Calu3 (cell line): ENCODE measurements around the gene QPCTL. TPM values are rescaled to one million over a fixed set of nuclear protein-coding genes. Genes with fewer than 3 reads are reported as not detected.
A peak's percentile ranks its signal among the peaks of the same experiment; 100 is the strongest.

Experiments used
- BruUV-seq: library from RNA; stranded (reverse); fragments of 400-500 nt; replicated peaks from 2 replicates; lab custom pipeline; 2021; lab: Mats Ljungman, UMichigan
- CTCF ChIA-PET: fragments of 300-600 bp; sonication (Branson Sonifier 250); formaldehyde crosslinking; loops from one replicate; lab custom pipeline; 2022; ENCODE audit warnings: antibody characterized with exemption; lab: Charles Lee
- DNase-seq: peaks from one replicate; pipeline ENCODE4 v3.0.0; 2022
- H3K27ac Mint-ChIP-seq: one replicate; pipeline ENCODE4 v1.8.0; 2022; ENCODE audit warnings: mixed read lengths; ENCODE audit not compliant: unreplicated experiment
- H3K27me3 Mint-ChIP-seq: one replicate; pipeline ENCODE4 v1.8.0; 2022; ENCODE audit warnings: mixed read lengths; ENCODE audit not compliant: unreplicated experiment
- H3K36me3 Mint-ChIP-seq: one replicate; pipeline ENCODE4 v1.8.0; 2022; ENCODE audit warnings: mild to moderate bottlenecking, moderate library complexity, mixed read lengths; ENCODE audit not compliant: insufficient read depth, unreplicated experiment
- H3K4me1 Mint-ChIP-seq: one replicate; pipeline ENCODE4 v1.8.0; 2022; ENCODE audit warnings: mild to moderate bottlenecking, low read depth, mixed read lengths; ENCODE audit not compliant: unreplicated experiment
- H3K4me3 Mint-ChIP-seq: one replicate; pipeline ENCODE4 v1.8.0; 2022; ENCODE audit warnings: mild to moderate bottlenecking, low read depth, moderate library complexity, mixed read lengths; ENCODE audit not compliant: unreplicated experiment
- H3K9me3 Mint-ChIP-seq: one replicate; pipeline ENCODE4 v1.8.0; 2022; ENCODE audit warnings: low read depth, mixed read lengths; ENCODE audit not compliant: unreplicated experiment
- intact Hi-C: fragments of 100-400 bp; cut with micrococcal nuclease; formaldehyde crosslinking; loops from one replicate; pipeline ENCODE4 v1.10.0; 2022; ENCODE audit not compliant: unreplicated experiment
- total RNA-seq: library from RNA; stranded (reverse); gene quantifications from 2 replicates; pipeline ENCODE4 v1.2.3, GENCODE V29; 2022
- TF ChIP-seq, protein P1 (sequence below): fragments of 200-600 bp; IDR thresholded peaks from one replicate; pipeline ENCODE4 v1.8.0; 2022; ENCODE audit warnings: antibody characterized with exemption; ENCODE audit not compliant: unreplicated experiment

The QPCTL gene
- total RNA-seq, 1 experiment from 2014 or later, result 20.4 TPM

DNA sequence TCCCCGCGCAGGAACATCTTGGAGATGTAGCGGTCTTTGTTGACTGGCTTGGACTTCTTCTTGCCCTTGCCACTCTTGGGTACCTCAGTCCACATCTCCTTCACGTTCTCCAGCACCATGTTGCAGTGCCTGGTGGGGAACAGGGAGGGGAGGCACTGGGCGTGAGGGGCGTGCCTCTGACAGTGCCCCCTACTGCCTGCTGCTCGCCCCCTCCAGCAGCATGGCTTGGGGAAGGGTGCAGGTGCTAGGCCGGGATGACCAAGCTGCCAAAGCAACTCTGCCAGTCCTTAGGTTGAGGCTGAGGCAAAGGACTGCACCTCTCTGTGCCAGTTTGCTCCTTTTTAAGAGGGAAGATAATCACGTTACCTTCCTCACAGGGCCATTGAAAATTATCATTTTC is 4.9 kb upstream of the QPCTL start:
- no TSS peak for BruUV-seq
- Mint-ChIP-seq H3K4me1 (no peaks in the 10 kb centered on the region), H3K36me3 (peaks cover 78% of the 10 kb centered on the region), H3K4me3 (no peak overlapping the region), H3K27ac (no peak overlapping the region), H3K9me3 (no peaks in the 10 kb centered on the region), H3K27me3 (no peaks in the 10 kb centered on the region)
- no peak for DNase-seq
- intact Hi-C loops, result no loop called here
- CTCF ChIA-PET, result interaction anchor here (0.6 kb wide), 1 partner anchor 8 kb away, joined by 3 read pairs; no protein-coding TSS in a partner anchor
- TF ChIP-seq, protein P1, sequence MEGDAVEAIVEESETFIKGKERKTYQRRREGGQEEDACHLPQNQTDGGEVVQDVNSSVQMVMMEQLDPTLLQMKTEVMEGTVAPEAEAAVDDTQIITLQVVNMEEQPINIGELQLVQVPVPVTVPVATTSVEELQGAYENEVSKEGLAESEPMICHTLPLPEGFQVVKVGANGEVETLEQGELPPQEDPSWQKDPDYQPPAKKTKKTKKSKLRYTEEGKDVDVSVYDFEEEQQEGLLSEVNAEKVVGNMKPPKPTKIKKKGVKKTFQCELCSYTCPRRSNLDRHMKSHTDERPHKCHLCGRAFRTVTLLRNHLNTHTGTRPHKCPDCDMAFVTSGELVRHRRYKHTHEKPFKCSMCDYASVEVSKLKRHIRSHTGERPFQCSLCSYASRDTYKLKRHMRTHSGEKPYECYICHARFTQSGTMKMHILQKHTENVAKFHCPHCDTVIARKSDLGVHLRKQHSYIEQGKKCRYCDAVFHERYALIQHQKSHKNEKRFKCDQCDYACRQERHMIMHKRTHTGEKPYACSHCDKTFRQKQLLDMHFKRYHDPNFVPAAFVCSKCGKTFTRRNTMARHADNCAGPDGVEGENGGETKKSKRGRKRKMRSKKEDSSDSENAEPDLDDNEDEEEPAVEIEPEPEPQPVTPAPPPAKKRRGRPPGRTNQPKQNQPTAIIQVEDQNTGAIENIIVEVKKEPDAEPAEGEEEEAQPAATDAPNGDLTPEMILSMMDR, result no peak

DNA sequence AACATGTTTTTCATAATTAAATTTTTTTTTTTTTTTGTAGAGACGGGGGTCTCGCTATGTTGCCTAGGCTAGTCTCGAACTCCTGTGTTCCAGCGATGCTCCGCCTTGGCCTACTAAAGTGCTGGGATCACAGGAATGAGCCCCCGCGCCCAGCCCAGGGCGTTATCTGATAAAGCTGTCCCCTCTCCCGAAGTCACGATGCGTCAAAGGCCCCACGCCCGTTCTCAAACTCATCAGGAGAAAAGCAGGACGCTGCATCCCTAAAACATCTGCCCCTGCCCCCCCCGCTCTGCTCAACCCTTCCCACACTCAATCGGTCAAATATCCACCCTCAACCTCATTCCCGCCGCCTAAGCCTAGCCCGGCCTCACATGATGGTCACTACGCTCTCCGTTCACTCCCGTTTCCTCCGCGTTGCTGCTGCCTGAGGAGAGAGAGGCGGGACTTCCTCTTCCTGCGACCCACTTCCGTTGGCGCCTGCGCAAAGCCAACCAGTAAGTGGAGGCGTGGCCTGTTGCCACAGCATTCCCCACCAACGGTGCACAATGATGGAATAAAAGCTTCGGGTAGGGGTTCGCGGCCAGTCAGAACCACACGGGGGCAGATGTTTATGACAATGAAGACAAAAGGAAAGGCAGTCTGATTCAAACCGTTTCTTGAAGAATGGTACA is 815 bp upstream of the QPCTL start, which contains the start of gene SNRPD2:
Gene SNRPD2 (minus strand): TSS at position 438 of the 671 bp plus-strand sequence. CDS start 65 bp downstream, at position 373.
- CTCF ChIA-PET, result interaction anchor here (0.6 to 4.1 kb wide), 19 partner anchors 9 to 387 kb away, joined by 3 to 46 read pairs (median 5); partner anchors contain the start of genes FBXO46, IRF2BP1, OPA3 and SIX5
- H3K27me3 Mint-ChIP-seq, result no peaks in the 10 kb centered on the region
- H3K27ac Mint-ChIP-seq, result peak within 1 kb of the TSS; percentile 90
- H3K9me3 Mint-ChIP-seq, result no peaks in the 10 kb centered on the region
- TSS peak; percentile 83 for BruUV-seq
- peak within 1 kb of the TSS; percentile 82 for H3K4me3 Mint-ChIP-seq
- H3K4me1 Mint-ChIP-seq, result no peaks in the 10 kb centered on the region
- DNase-seq, result peak; percentile 96
- intact Hi-C loops, result no loop called here
- TF ChIP-seq, protein P1, result no peak
- H3K36me3 Mint-ChIP-seq, result peaks cover 67% of the 10 kb centered on the region

DNA sequence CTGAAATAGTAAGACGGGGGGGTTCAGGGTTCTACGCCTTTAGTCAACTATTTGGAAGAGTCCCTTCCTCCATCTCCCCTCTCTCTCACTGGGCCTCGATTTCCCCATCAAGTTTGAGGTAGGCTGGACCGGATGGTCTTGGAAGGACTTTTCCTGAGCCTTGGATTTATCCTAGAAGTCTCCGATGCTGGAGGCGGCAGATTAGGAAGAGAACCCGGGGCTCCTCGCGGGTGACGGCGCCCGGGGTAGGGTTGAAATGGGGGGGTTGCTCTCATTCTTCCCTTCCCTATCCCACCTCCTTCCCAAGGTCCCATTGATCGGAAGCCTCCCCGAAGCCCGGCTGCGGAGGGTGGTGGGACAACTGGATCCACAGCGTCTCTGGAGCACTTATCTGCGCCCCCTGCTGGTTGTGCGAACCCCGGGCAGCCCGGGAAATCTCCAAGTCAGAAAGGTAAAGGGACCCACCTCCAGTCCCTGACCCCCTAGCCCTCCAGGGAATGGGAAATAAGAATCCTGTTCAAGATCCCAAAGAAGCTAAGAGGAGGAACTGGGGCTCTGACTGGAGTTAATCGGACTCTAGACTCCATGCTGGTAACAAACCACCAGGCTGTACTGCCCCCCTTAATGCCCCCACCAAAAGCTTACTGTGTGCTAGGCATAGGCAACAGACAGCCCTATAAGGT is 781 bp downstream of the QPCTL start:
- no TSS peak for BruUV-seq
- H3K9me3 Mint-ChIP-seq, result no peaks in the 10 kb centered on the region
- CTCF ChIA-PET, result interaction anchor here (0.7 to 4.1 kb wide), 17 partner anchors 11 to 269 kb away, joined by 3 to 46 read pairs (median 5); partner anchors contain the start of genes FBXO46, OPA3 and SIX5
- H3K36me3 Mint-ChIP-seq, result peaks cover 68% of the 10 kb centered on the region
- intact Hi-C loops, result no loop called here
- H3K4me3 Mint-ChIP-seq, result peak overlapping the region; percentile 82
- peaks cover 8% of the 10 kb centered on the region for H3K4me1 Mint-ChIP-seq
- H3K27me3 Mint-ChIP-seq, result no peaks in the 10 kb centered on the region
- DNase-seq, result peak; percentile 92
- peak overlapping the region; percentile 90 for H3K27ac Mint-ChIP-seq
- TF ChIP-seq, protein P1, result peak; percentile 96

DNA sequence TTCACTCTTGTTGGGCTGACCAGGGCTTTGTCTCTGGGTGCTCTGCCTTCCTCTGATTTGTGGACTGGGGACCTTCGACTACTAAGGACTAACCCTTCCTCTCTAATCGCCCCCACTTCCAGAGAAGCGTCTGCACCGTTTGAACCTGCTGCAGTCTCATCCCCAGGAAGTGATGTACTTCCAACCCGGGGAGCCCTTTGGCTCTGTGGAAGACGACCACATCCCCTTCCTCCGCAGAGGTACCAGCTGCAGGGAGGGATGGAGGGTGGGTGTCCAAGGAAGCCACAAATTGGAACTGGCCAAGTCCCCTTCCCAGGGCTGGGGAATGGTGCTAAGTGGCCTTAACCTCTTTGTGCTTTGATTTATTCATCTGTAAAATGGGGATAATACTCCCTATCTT is 9.2 kb downstream of the QPCTL start:
- Mint-ChIP-seq H3K4me3 (no peak overlapping the region), H3K36me3 (peaks cover 45% of the 10 kb centered on the region), H3K9me3 (no peaks in the 10 kb centered on the region), H3K27ac (no peak overlapping the region), H3K27me3 (no peaks in the 10 kb centered on the region), H3K4me1 (peaks cover 8% of the 10 kb centered on the region)
- intact Hi-C loops, result no loop called here
- no TSS peak for BruUV-seq
- CTCF ChIA-PET, result no interaction called here
- DNase-seq, result no peak
- TF ChIP-seq, protein P1, result no peak
